ENCODE results near the gene OPCML. TPM values are rescaled to one million over a fixed set of nuclear protein-coding genes. Genes with fewer than 3 reads are reported as not detected.

The OPCML gene
- total RNA-seq, 1 donor from 2014 or later, result 0.12 TPM

- intact Hi-C loops (cut with DNase I), result no loop called here
- DNase-seq (no peak), ATAC-seq (no peak)
- Histone ChIP-seq H3K36me3 (no peaks in the 10 kb centered on the region), H3K27me3 (ENCODE audit: low read depth) (no peaks in the 10 kb centered on the region), H3K27ac (no peak overlapping the region), H3K4me3 (no peak overlapping the region), H3K9me3 (no peaks in the 10 kb centered on the region), H3K4me1 (no peaks in the 10 kb centered on the region)
- TF ChIP-seq, protein P1, sequence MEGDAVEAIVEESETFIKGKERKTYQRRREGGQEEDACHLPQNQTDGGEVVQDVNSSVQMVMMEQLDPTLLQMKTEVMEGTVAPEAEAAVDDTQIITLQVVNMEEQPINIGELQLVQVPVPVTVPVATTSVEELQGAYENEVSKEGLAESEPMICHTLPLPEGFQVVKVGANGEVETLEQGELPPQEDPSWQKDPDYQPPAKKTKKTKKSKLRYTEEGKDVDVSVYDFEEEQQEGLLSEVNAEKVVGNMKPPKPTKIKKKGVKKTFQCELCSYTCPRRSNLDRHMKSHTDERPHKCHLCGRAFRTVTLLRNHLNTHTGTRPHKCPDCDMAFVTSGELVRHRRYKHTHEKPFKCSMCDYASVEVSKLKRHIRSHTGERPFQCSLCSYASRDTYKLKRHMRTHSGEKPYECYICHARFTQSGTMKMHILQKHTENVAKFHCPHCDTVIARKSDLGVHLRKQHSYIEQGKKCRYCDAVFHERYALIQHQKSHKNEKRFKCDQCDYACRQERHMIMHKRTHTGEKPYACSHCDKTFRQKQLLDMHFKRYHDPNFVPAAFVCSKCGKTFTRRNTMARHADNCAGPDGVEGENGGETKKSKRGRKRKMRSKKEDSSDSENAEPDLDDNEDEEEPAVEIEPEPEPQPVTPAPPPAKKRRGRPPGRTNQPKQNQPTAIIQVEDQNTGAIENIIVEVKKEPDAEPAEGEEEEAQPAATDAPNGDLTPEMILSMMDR (IDR thresholded peaks at IDR 0.05), result no peak
Observed at GRCh38 chr11:132639986-132640385, 892.3 kb downstream of the OPCML start.

DNA sequence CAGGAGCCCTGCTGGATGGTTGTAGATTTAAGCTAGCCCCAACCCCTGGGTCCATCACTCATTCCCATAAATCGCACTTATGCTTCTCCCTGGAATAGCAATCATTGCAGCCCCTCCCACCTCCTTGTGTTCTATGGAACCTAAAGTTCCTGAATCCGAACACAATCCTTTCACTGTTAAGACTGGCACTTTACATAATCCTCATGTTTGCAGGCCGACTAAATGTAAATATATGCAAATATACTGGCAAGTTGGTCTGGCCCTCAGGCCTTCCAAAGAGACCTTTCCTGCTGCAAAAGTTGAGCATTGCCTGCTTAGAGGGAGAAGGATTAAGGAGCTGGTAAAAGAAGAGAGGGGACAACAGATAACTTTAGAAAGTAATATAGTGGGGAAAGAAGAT lies 892.9 kb downstream of the OPCML start:
- TF ChIP-seq, protein P1 (IDR thresholded peaks at IDR 0.05), result no peak
- H3K9me3 ChIP-seq, result no peaks in the 10 kb centered on the region
- no peaks in the 10 kb centered on the region for H3K36me3 ChIP-seq
- no peaks in the 10 kb centered on the region for H3K4me1 ChIP-seq
- DNase-seq (no peak), ATAC-seq (no peak)
- intact Hi-C loops (cut with DNase I), result no loop called here
- H3K4me3 ChIP-seq, result no peak overlapping the region
- H3K27ac ChIP-seq, result no peak overlapping the region
- no peaks in the 10 kb centered on the region for H3K27me3 ChIP-seq (ENCODE audit: low read depth)

GRCh38 chr11:132638423-132638822 lies 893.9 kb downstream of the OPCML start:
- Histone ChIP-seq H3K4me1 (no peaks in the 10 kb centered on the region), H3K27ac (no peak overlapping the region), H3K9me3 (no peaks in the 10 kb centered on the region), H3K27me3 (ENCODE audit: low read depth) (no peaks in the 10 kb centered on the region), H3K36me3 (no peaks in the 10 kb centered on the region), H3K4me3 (no peak overlapping the region)
- no peak for DNase-seq
- intact Hi-C loops (cut with DNase I), result no loop called here
- ATAC-seq, result no peak
- TF ChIP-seq, protein P1 (IDR thresholded peaks at IDR 0.05), result no peak

DNA sequence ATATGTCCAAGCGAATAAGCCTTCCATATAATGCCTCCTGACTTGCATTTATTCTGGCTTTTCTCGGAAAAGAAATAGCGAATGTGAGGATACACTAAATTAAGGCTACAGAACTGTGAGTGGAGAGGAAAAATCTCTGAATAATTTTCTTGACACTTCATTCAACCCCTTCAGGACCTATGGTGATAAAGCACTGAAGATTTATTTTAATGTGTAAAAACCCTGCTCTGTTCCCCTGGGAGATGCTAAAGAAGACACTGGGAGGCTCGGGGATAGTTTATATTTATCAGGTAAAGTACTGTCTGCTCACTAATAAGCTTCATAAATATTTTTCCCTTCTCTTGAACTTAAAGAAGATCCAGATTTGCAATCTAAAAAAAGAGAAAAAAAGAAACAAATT lies 895.8 kb downstream of the OPCML start:
- H3K9me3 ChIP-seq, result no peaks in the 10 kb centered on the region
- ATAC-seq, result no peak
- intact Hi-C loops (cut with DNase I), result no loop called here
- H3K4me3 ChIP-seq, result no peak overlapping the region
- H3K4me1 ChIP-seq, result no peaks in the 10 kb centered on the region
- H3K27ac ChIP-seq, result no peak overlapping the region
- no peak for DNase-seq
- TF ChIP-seq, protein P1 (IDR thresholded peaks at IDR 0.05), result no peak
- H3K27me3 ChIP-seq (ENCODE audit: low read depth), result no peaks in the 10 kb centered on the region
- H3K36me3 ChIP-seq, result no peaks in the 10 kb centered on the region

- TF ChIP-seq, protein P1 (IDR thresholded peaks at IDR 0.05), result no peak
- Histone ChIP-seq H3K9me3 (no peaks in the 10 kb centered on the region), H3K27ac (no peak overlapping the region), H3K36me3 (no peaks in the 10 kb centered on the region), H3K4me1 (no peaks in the 10 kb centered on the region), H3K27me3 (ENCODE audit: low read depth) (no peaks in the 10 kb centered on the region), H3K4me3 (no peak overlapping the region)
- ATAC-seq (peak in 1 of 2 donors; percentile 53), DNase-seq (no peak)
- intact Hi-C loops (cut with DNase I), result no loop called here
Observed at GRCh38 chr11:132632641-132633124, 899.6 kb downstream of the OPCML start.

GRCh38 chr11:132631989-132632388 lies 900.3 kb downstream of the OPCML start:
- Histone ChIP-seq H3K27ac (no peak overlapping the region), H3K4me3 (no peak overlapping the region), H3K36me3 (no peaks in the 10 kb centered on the region), H3K4me1 (no peaks in the 10 kb centered on the region), H3K27me3 (ENCODE audit: low read depth) (no peaks in the 10 kb centered on the region), H3K9me3 (no peaks in the 10 kb centered on the region)
- DNase-seq, result no peak
- intact Hi-C loops (cut with DNase I), result no loop called here
- TF ChIP-seq, protein P1 (IDR thresholded peaks at IDR 0.05), result no peak
- ATAC-seq, result no peak

All from lower lobe of right lung (tissue), 2 donors.